SK-MEL-5 (cell line): ENCODE measurements around the gene KMT2E. TPM values are rescaled to one million over a fixed set of nuclear protein-coding genes. Genes with fewer than 3 reads are reported as not detected.
"Not testable (repeated sequence)": the region's sequence is repeated elsewhere in the genome, so short reads cannot be mapped to it uniquely, and the experiment has no call there.

Experiments used
- DNase-seq: peaks from one replicate; pipeline ENCODE4 v3.0.0-alpha.2; 2016; ENCODE audit warnings: low read depth, low spot score
- in situ Hi-C: cut with HindIII; loops from 2 replicates; pipeline ENCODE4 v1.10.0; 2016; ENCODE audit warnings: low sequenced_read_pairs, high pct_unique_total_duplicates, low pct_unique_long_range_greater_than_20kb
- total RNA-seq: library from RNA; depleted of rRNA; stranded (reverse); fragments of >200 nt; shearing (Covaris generic); gene quantifications from 2 replicates; pipeline ENCODE4 v1.2.3, GENCODE V29; 2014

Gene KMT2E
- total RNA-seq, 1 experiment from 2014 or later = 37.3 TPM

- DNase-seq = no peak
- in situ Hi-C loops = no loop called here
These were observed 12.3 kb upstream of the KMT2E start for GRCh38 chr7:105001652-105002184.

GRCh38 chr7:105003275-105003674, 10.7 kb upstream of the KMT2E start:
- DNase-seq = no peak
- in situ Hi-C loops = no loop called here

GRCh38 chr7:105003872-105004510, 10.0 kb upstream of the KMT2E start:
- in situ Hi-C loops = no loop called here
- no peak for DNase-seq

- DNase-seq, in situ Hi-C loops: not testable (repeated sequence)
These were observed 9.0 kb upstream of the KMT2E start for GRCh38 chr7:105005006-105005405.

- in situ Hi-C loops, DNase-seq: not testable (repeated sequence)
These were observed 8.5 kb upstream of the KMT2E start for GRCh38 chr7:105005486-105005885.

- peak; percentile 40 for DNase-seq
- in situ Hi-C loops = no loop called here
These were observed 7.5 kb upstream of the KMT2E start for GRCh38 chr7:105006367-105007136.

GRCh38 chr7:105007298-105007697, 6.7 kb upstream of the KMT2E start:
- no peak for DNase-seq
- in situ Hi-C loops = no loop called here

GRCh38 chr7:105009667-105010503, 4.1 kb upstream of the KMT2E start:
- in situ Hi-C loops = no loop called here
- no peak for DNase-seq

- no peak for DNase-seq
- in situ Hi-C loops = no loop called here
These were observed 3.4 kb upstream of the KMT2E start for GRCh38 chr7:105010504-105011130.

GRCh38 chr7:105011141-105011830, 2.7 kb upstream of the KMT2E start:
- peak; percentile 29 for DNase-seq
- in situ Hi-C loops = no loop called here

GRCh38 chr7:105011831-105012502, 2.0 kb upstream of the KMT2E start:
- DNase-seq = peak; percentile 47
- in situ Hi-C loops = no loop called here

- DNase-seq = peak; percentile 100
- in situ Hi-C loops = no loop called here
These were observed 1.3 kb upstream of the KMT2E start for GRCh38 chr7:105012503-105013220.

- peak; percentile 94 for DNase-seq
- in situ Hi-C loops = no loop called here
These were observed 687 bp upstream of the KMT2E start for GRCh38 chr7:105013221-105013815.

- in situ Hi-C loops = no loop called here
- DNase-seq = peak; percentile 46
These were observed 836 bp downstream of the KMT2E start for GRCh38 chr7:105014693-105015389.

- DNase-seq = peak; percentile 49
- in situ Hi-C loops = no loop called here
These were observed 1.5 kb downstream of the KMT2E start for GRCh38 chr7:105015390-105015965.
